DND-41 (cell line): ENCODE results near the gene ZNF471.

Source experiments
- ATAC-seq: fragments of 200-7000 bp; cut with Tn5 transposase; 3 replicates; pipeline ENCODE4 v1.9.1; 2021; ENCODE audit warnings: low read depth; ENCODE audit not compliant: insufficient read depth
- DNase-seq: peaks from one replicate; pipeline ENCODE4 v3.0.0-alpha.2; 2020
- H2AFZ ChIP-seq: 2 replicates; pipeline ENCODE4 v1.6.0; 2012; ENCODE audit warnings: low read depth, low read length
- H3K27ac ChIP-seq: 2 replicates; pipeline ENCODE4 v1.5.1; 2012; ENCODE audit warnings: low read length, inconsistent platforms
- H3K27me3 ChIP-seq: fragments of 200-600 bp; sonication (generic); 2 replicates; pipeline ENCODE4 v1.6.0; 2012; ENCODE audit warnings: low read length, mild to moderate bottlenecking, inconsistent platforms; ENCODE audit not compliant: insufficient read depth, poor library complexity
- H3K36me3 ChIP-seq: 2 replicates; pipeline ENCODE4 v1.5.1; 2012; ENCODE audit warnings: low read length, inconsistent platforms; ENCODE audit not compliant: insufficient read depth
- H3K4me1 ChIP-seq: 2 replicates; pipeline ENCODE4 v1.5.1; 2012; ENCODE audit warnings: mild to moderate bottlenecking, low read length; ENCODE audit not compliant: insufficient read depth
- H3K4me2 ChIP-seq: 2 replicates; pipeline ENCODE4 v1.6.0; 2012; ENCODE audit warnings: mild to moderate bottlenecking, moderate library complexity, low read length, inconsistent platforms; ENCODE audit not compliant: insufficient read depth
- H3K4me3 ChIP-seq, 2 experiments: fragments of 200-600 bp in 1 of 2; shearing (Covaris generic) in 1 of 2; 2 replicates each; pipeline ENCODE4 v1.5.1; 2012 to 2016; ENCODE audit warnings: inconsistent platforms in 2 of 2, low read length in 2 of 2, mild to moderate bottlenecking in 2 of 2, low read depth in 1 of 2, moderate library complexity in 1 of 2
- H3K79me2 ChIP-seq: 2 replicates; pipeline ENCODE4 v1.6.0; 2012; ENCODE audit warnings: low read length, inconsistent platforms; ENCODE audit not compliant: insufficient read depth
- H3K9ac ChIP-seq: 2 replicates; pipeline ENCODE4 v1.6.0; 2012; ENCODE audit warnings: low read depth, mild to moderate bottlenecking, inconsistent platforms, low read length, moderate library complexity
- H3K9me3 ChIP-seq: 2 replicates; pipeline ENCODE4 v1.5.1; 2012; ENCODE audit warnings: low read length, moderate library complexity, mild to moderate bottlenecking, inconsistent platforms; ENCODE audit not compliant: insufficient read depth, severe bottlenecking
- H4K20me1 ChIP-seq: 2 replicates; pipeline ENCODE4 v1.6.0; 2012; ENCODE audit warnings: low read length; ENCODE audit not compliant: insufficient read depth
- CTCF ChIP-seq: IDR thresholded peaks from 2 replicates; pipeline ENCODE4 v1.5.1; 2012; ENCODE audit warnings: borderline replicate concordance, low read length, moderate library complexity, mild to moderate bottlenecking; ENCODE audit not compliant: poor library complexity, severe bottlenecking; ENCODE audit errors: extremely low read depth
- EZH2 ChIP-seq: IDR thresholded peaks from 3 replicates; pipeline ENCODE4 v1.6.1; 2012; ENCODE audit warnings: borderline replicate concordance, low read depth, mild to moderate bottlenecking, moderate library complexity, low read length, inconsistent platforms; ENCODE audit not compliant: severe bottlenecking

The ZNF471 gene

GRCh38 chr19:56504581-56504980 lies 3.1 kb upstream of the ZNF471 start:
- TF ChIP-seq CTCF = no peak
- TF ChIP-seq EZH2 = no peak
- Histone ChIP-seq H4K20me1 (no peaks in the 10 kb centered on the region), H3K4me3 (no peak overlapping the region), H3K9ac (no peak overlapping the region), H3K36me3 (no peaks in the 10 kb centered on the region), H3K9me3 (no peaks in the 10 kb centered on the region), H2AFZ (no peak overlapping the region), H3K79me2 (no peaks in the 10 kb centered on the region), H3K27me3 (no peaks in the 10 kb centered on the region), H3K4me1 (peaks cover 13% of the 10 kb centered on the region), H3K27ac (no peak overlapping the region), H3K4me2 (no peak overlapping the region)
- ATAC-seq = no peak
- DNase-seq = no peak

GRCh38 chr19:56508290-56508778 lies 679 bp downstream of the ZNF471 start:
- ATAC-seq = no peak; the same call in 2 of the 3 replicates
- Histone ChIP-seq H3K9me3 (no peaks in the 10 kb centered on the region), H2AFZ (peak overlapping the region; percentile 79), H3K9ac (peak overlapping the region; percentile 54), H3K4me3 (peak overlapping the region; percentile 19 to 63; a peak in 3 of 4 replicates), H4K20me1 (no peaks in the 10 kb centered on the region), H3K36me3 (no peaks in the 10 kb centered on the region), H3K27ac (peak overlapping the region; percentile 74), H3K79me2 (no peaks in the 10 kb centered on the region), H3K4me1 (peaks cover 13% of the 10 kb centered on the region), H3K27me3 (no peaks in the 10 kb centered on the region), H3K4me2 (peak overlapping the region; percentile 71)
- TF ChIP-seq EZH2 (no peak), CTCF (no peak)
- DNase-seq = no peak

- H4K20me1 ChIP-seq = no peaks in the 10 kb centered on the region
- TF ChIP-seq EZH2 = no peak
- no peak for TF ChIP-seq CTCF
- no peaks in the 10 kb centered on the region for H3K4me1 ChIP-seq
- H3K36me3 ChIP-seq = no peaks in the 10 kb centered on the region
- H3K9ac ChIP-seq = no peak overlapping the region
- H3K4me2 ChIP-seq = no peak overlapping the region
- DNase-seq = no peak
- H3K27ac ChIP-seq = no peak overlapping the region
- H3K79me2 ChIP-seq = no peaks in the 10 kb centered on the region
- H3K9me3 ChIP-seq = peaks cover 52% of the 10 kb centered on the region
- no peak overlapping the region for H3K4me3 ChIP-seq
- H3K27me3 ChIP-seq = no peaks in the 10 kb centered on the region
- no peak for ATAC-seq
- no peak overlapping the region for H2AFZ ChIP-seq
Observed at GRCh38 chr19:56525214-56525860, 17.7 kb downstream of the ZNF471 start.
